ENCODE measurements around the gene KCNAB1. TPM values are rescaled to one million over a fixed set of nuclear protein-coding genes. Genes with fewer than 3 reads are reported as not detected.

KCNAB1 gene
- total RNA-seq, 1 experiment from 2014 or later = not detected

- ChIA-PET POLR2A (no interaction called here), CTCF (interaction anchor here (1.0 to 1.3 kb wide), 2 partner anchors 8 to 366 kb away, joined by 3 to 5 read pairs; no protein-coding TSS in a partner anchor), RAD21 (ENCODE audit: low non-redundant PET in 1 of 2, low total read pairs in 2 of 2, uncharacterized antibody in 2 of 2, unreplicated experiment in 2 of 2) (no interaction called here)
- Histone ChIP-seq H3K4me1 (ENCODE audit: control insufficient read depth in 1 of 2, insufficient read depth in 2 of 2, low read length in 2 of 2) (no peaks in the 10 kb centered on the region), H3K9me2 (ENCODE audit: insufficient read depth) (no peaks in the 10 kb centered on the region), H2AFZ (ENCODE audit: low read depth, low read length, poor library complexity, severe bottlenecking) (no peak overlapping the region), H3K27me3 (ENCODE audit: insufficient read depth, low read length) (no peaks in the 10 kb centered on the region), H3K4me2 (ENCODE audit: low read length) (no peak overlapping the region), H3K4me3 (replicated peaks in 1 of 2; ENCODE audit: low read depth in 1 of 2, low read length in 2 of 2) (no peak overlapping the region), H3K36me3 (ENCODE audit: control insufficient read depth in 1 of 2, insufficient read depth in 2 of 2, low read length in 2 of 2) (no peaks in the 10 kb centered on the region), H3K79me2 (ENCODE audit: insufficient read depth, low read length) (no peaks in the 10 kb centered on the region), H3K9me3 (ENCODE audit: control insufficient read depth in 1 of 2, insufficient read depth in 1 of 2, low read depth in 1 of 2, low read length in 2 of 2) (no peaks in the 10 kb centered on the region), H3K27ac (ENCODE audit: low read depth, low read length) (no peak overlapping the region), H3K9ac (ENCODE audit: low read length) (no peak overlapping the region), H4K20me1 (ENCODE audit: insufficient read depth) (no peaks in the 10 kb centered on the region)
- DNase-seq (ENCODE audit: low read depth, low spot score) (no peak), ATAC-seq (no peak)
- intact Hi-C loops (cut with micrococcal nuclease) = no loop called here
- TF ChIP-seq POLR2AphosphoS5 (IDR thresholded peaks at IDR 0.05; ENCODE audit: low read depth, low read length) = no peak
- TF ChIP-seq RAD21 (IDR thresholded peaks at IDR 0.05; ENCODE audit: low read depth) = no peak
- TF ChIP-seq YY1 (IDR thresholded peaks at IDR 0.05; ENCODE audit: extremely low read depth, insufficient replicate concordance, low read depth, low read length) = no peak
- no peak for TF ChIP-seq ZBTB33 (IDR thresholded peaks at IDR 0.05; ENCODE audit: extremely low read depth, insufficient replicate concordance, low read length)
- no peak for TF ChIP-seq SIN3A (IDR thresholded peaks at IDR 0.05; ENCODE audit: low read depth)
- no TSS peak for BruUV-seq (replicated peaks)
Observed at GRCh38 chr3:156144060-156144459, 23.7 kb downstream of the KCNAB1 start.

- ATAC-seq = no peak
- H3K4me3 ChIP-seq (replicated peaks in 1 of 2; ENCODE audit: low read depth in 1 of 2, low read length in 2 of 2) = no peak overlapping the region
- no peak overlapping the region for H3K4me2 ChIP-seq (ENCODE audit: low read length)
- RAD21 ChIA-PET (ENCODE audit: low non-redundant PET in 1 of 2, low total read pairs in 2 of 2, uncharacterized antibody in 2 of 2, unreplicated experiment in 2 of 2) = no interaction called here
- H3K27me3 ChIP-seq (ENCODE audit: insufficient read depth, low read length) = no peaks in the 10 kb centered on the region
- H3K36me3 ChIP-seq (ENCODE audit: control insufficient read depth in 1 of 2, insufficient read depth in 2 of 2, low read length in 2 of 2) = no peaks in the 10 kb centered on the region
- BruUV-seq (replicated peaks) = no TSS peak
- CTCF ChIA-PET = interaction anchor here (0.6 to 1.0 kb wide), 2 partner anchors 364 to 1472 kb away, joined by 3 to 4 read pairs; no protein-coding TSS in a partner anchor
- DNase-seq (ENCODE audit: low read depth, low spot score) = no peak
- no peak overlapping the region for H2AFZ ChIP-seq (ENCODE audit: low read depth, low read length, poor library complexity, severe bottlenecking)
- no peaks in the 10 kb centered on the region for H3K9me2 ChIP-seq (ENCODE audit: insufficient read depth)
- H3K4me1 ChIP-seq (ENCODE audit: control insufficient read depth in 1 of 2, insufficient read depth in 2 of 2, low read length in 2 of 2) = no peaks in the 10 kb centered on the region
- no peaks in the 10 kb centered on the region for H3K79me2 ChIP-seq (ENCODE audit: insufficient read depth, low read length)
- no peak for TF ChIP-seq POLR2AphosphoS5 (IDR thresholded peaks at IDR 0.05; ENCODE audit: low read depth, low read length)
- TF ChIP-seq TCF7L2 (IDR thresholded peaks at IDR 0.05; ENCODE audit: borderline replicate concordance, extremely low read depth, insufficient read depth, insufficient read length) = no peak
- TF ChIP-seq CTCF (IDR thresholded peaks at IDR 0.05 in 2 of 3, conservative IDR thresholded peaks at IDR 0.05 in 1 of 3; ENCODE audit: borderline replicate concordance in 1 of 3, insufficient read depth in 1 of 3, low read depth in 2 of 3, low read length in 2 of 3) = no peak
- no peak for TF ChIP-seq ELF1 (IDR thresholded peaks at IDR 0.05; ENCODE audit: borderline replicate concordance, low read depth)
- no peak for TF ChIP-seq RAD21 (IDR thresholded peaks at IDR 0.05; ENCODE audit: low read depth)
- TF ChIP-seq CBX3 (IDR thresholded peaks at IDR 0.05; ENCODE audit: low read depth) = no peak
- TF ChIP-seq EGR1 (IDR thresholded peaks at IDR 0.05; ENCODE audit: low read depth) = no peak
- no peak for TF ChIP-seq FOSL1 (IDR thresholded peaks at IDR 0.05; ENCODE audit: low read depth)
- TF ChIP-seq JUND (IDR thresholded peaks at IDR 0.05) = no peak
- TF ChIP-seq EZH2phosphoT487 (IDR thresholded peaks at IDR 0.05; ENCODE audit: borderline replicate concordance) = no peak
- POLR2A ChIA-PET = no interaction called here
- H3K9ac ChIP-seq (ENCODE audit: low read length) = no peak overlapping the region
- intact Hi-C loops (cut with micrococcal nuclease) = no loop called here
- no peak overlapping the region for H3K27ac ChIP-seq (ENCODE audit: low read depth, low read length)
- H3K9me3 ChIP-seq (ENCODE audit: control insufficient read depth in 1 of 2, insufficient read depth in 1 of 2, low read depth in 1 of 2, low read length in 2 of 2) = no peaks in the 10 kb centered on the region
- H4K20me1 ChIP-seq (ENCODE audit: insufficient read depth) = no peaks in the 10 kb centered on the region
Observed at GRCh38 chr3:156145866-156146265, 25.5 kb downstream of the KCNAB1 start.

Measured in HCT116 (cell line).